ENCODE measurements around the gene COL24A1.

Gene COL24A1

GRCh38 chr1:86054396-86054795 is 102.2 kb downstream of the COL24A1 start:
- Mint-ChIP-seq H3K4me3 (no peak overlapping the region), H3K27me3 (no peaks in the 10 kb centered on the region), H3K9me3 (no peaks in the 10 kb centered on the region), H3K4me1 (ENCODE audit: low read depth in 2 of 2) (no peaks in the 10 kb centered on the region), H3K27ac (no peak overlapping the region), H3K36me3 (ENCODE audit: insufficient read depth) (no peaks in the 10 kb centered on the region)
- DNase-seq = no peak
- no peak for ATAC-seq (replicated peaks)

GRCh38 chr1:86052948-86053698 is 103.4 kb downstream of the COL24A1 start:
- no peaks in the 10 kb centered on the region for H3K9me3 Mint-ChIP-seq
- H3K27me3 Mint-ChIP-seq = no peaks in the 10 kb centered on the region
- no peaks in the 10 kb centered on the region for H3K36me3 Mint-ChIP-seq (ENCODE audit: insufficient read depth)
- no peaks in the 10 kb centered on the region for H3K4me1 Mint-ChIP-seq (ENCODE audit: low read depth in 2 of 2)
- no peak overlapping the region for H3K27ac Mint-ChIP-seq
- DNase-seq (no peak), ATAC-seq (replicated peaks) (no peak)
- no peak overlapping the region for H3K4me3 Mint-ChIP-seq

GRCh38 chr1:86035101-86035500 is 121.5 kb downstream of the COL24A1 start:
- Mint-ChIP-seq H3K27ac (no peak overlapping the region), H3K4me3 (no peak overlapping the region), H3K4me1 (ENCODE audit: low read depth in 2 of 2) (no peaks in the 10 kb centered on the region), H3K27me3 (no peaks in the 10 kb centered on the region), H3K36me3 (ENCODE audit: insufficient read depth) (no peaks in the 10 kb centered on the region), H3K9me3 (peaks cover 0 to 5% of the 10 kb centered on the region in 2 donors)
- DNase-seq = no peak
- ATAC-seq (replicated peaks) = no peak

GRCh38 chr1:86030180-86030579 is 126.4 kb downstream of the COL24A1 start:
- H3K9me3 Mint-ChIP-seq = peaks cover 6 to 16% of the 10 kb centered on the region in 2 donors
- no peaks in the 10 kb centered on the region for H3K4me1 Mint-ChIP-seq (ENCODE audit: low read depth in 2 of 2)
- no peaks in the 10 kb centered on the region for H3K27me3 Mint-ChIP-seq
- DNase-seq (no peak), ATAC-seq (replicated peaks) (no peak)
- H3K4me3 Mint-ChIP-seq = no peak overlapping the region
- no peaks in the 10 kb centered on the region for H3K36me3 Mint-ChIP-seq (ENCODE audit: insufficient read depth)
- no peak overlapping the region for H3K27ac Mint-ChIP-seq

GRCh38 chr1:86018283-86018923 is 138.2 kb downstream of the COL24A1 start:
- Mint-ChIP-seq H3K27me3 (no peaks in the 10 kb centered on the region), H3K4me1 (ENCODE audit: low read depth in 2 of 2) (no peaks in the 10 kb centered on the region), H3K4me3 (no peak overlapping the region), H3K9me3 (no peaks in the 10 kb centered on the region), H3K36me3 (ENCODE audit: insufficient read depth) (no peaks in the 10 kb centered on the region), H3K27ac (no peak overlapping the region)
- no peak for ATAC-seq (replicated peaks)
- no peak for DNase-seq

GRCh38 chr1:86016076-86016759 is 140.4 kb downstream of the COL24A1 start:
- no peak for ATAC-seq (replicated peaks)
- Mint-ChIP-seq H3K4me3 (no peak overlapping the region), H3K27ac (no peak overlapping the region), H3K27me3 (no peaks in the 10 kb centered on the region), H3K9me3 (no peaks in the 10 kb centered on the region), H3K4me1 (ENCODE audit: low read depth in 2 of 2) (no peaks in the 10 kb centered on the region), H3K36me3 (ENCODE audit: insufficient read depth) (no peaks in the 10 kb centered on the region)
- DNase-seq = no peak

- no peak overlapping the region for H3K4me3 Mint-ChIP-seq
- DNase-seq (no peak), ATAC-seq (replicated peaks) (no peak)
- H3K27ac Mint-ChIP-seq = no peak overlapping the region
- no peaks in the 10 kb centered on the region for H3K9me3 Mint-ChIP-seq
- H3K4me1 Mint-ChIP-seq (ENCODE audit: low read depth in 2 of 2) = no peaks in the 10 kb centered on the region
- H3K27me3 Mint-ChIP-seq = no peaks in the 10 kb centered on the region
- H3K36me3 Mint-ChIP-seq (ENCODE audit: insufficient read depth) = no peaks in the 10 kb centered on the region
These were observed 141.2 kb downstream of the COL24A1 start for GRCh38 chr1:86015375-86015774.

GRCh38 chr1:86000601-86001000 is 156.0 kb downstream of the COL24A1 start:
- DNase-seq (no peak), ATAC-seq (replicated peaks) (no peak)
- no peak overlapping the region for H3K27ac Mint-ChIP-seq
- peaks cover 0 to 4% of the 10 kb centered on the region in 2 donors for H3K9me3 Mint-ChIP-seq
- H3K36me3 Mint-ChIP-seq (ENCODE audit: insufficient read depth) = peaks cover 4% of the 10 kb centered on the region
- H3K4me1 Mint-ChIP-seq (ENCODE audit: low read depth in 2 of 2) = no peaks in the 10 kb centered on the region
- H3K4me3 Mint-ChIP-seq = no peak overlapping the region
- no peaks in the 10 kb centered on the region for H3K27me3 Mint-ChIP-seq

- H3K9me3 Mint-ChIP-seq = no peaks in the 10 kb centered on the region
- no peaks in the 10 kb centered on the region for H3K4me1 Mint-ChIP-seq (ENCODE audit: low read depth in 2 of 2)
- no peak overlapping the region for H3K4me3 Mint-ChIP-seq
- ATAC-seq (replicated peaks) = no peak
- DNase-seq = no peak
- no peak overlapping the region for H3K27ac Mint-ChIP-seq
- H3K27me3 Mint-ChIP-seq = no peaks in the 10 kb centered on the region
- peaks cover 4% of the 10 kb centered on the region for H3K36me3 Mint-ChIP-seq (ENCODE audit: insufficient read depth)
These were observed 158.3 kb downstream of the COL24A1 start for GRCh38 chr1:85998105-85998855.

- no peak overlapping the region for H3K4me3 Mint-ChIP-seq
- peaks cover 0 to 6% of the 10 kb centered on the region in 2 donors for H3K9me3 Mint-ChIP-seq
- no peak for ATAC-seq (replicated peaks)
These were observed 163.8 kb downstream of the COL24A1 start for GRCh38 chr1:85992791-85993190.

GRCh38 chr1:85991261-85991660 is 165.3 kb downstream of the COL24A1 start:
- Mint-ChIP-seq H3K9me3 (peaks cover 0 to 6% of the 10 kb centered on the region in 2 donors), H3K36me3 (ENCODE audit: insufficient read depth) (no peaks in the 10 kb centered on the region), H3K4me3 (no peak overlapping the region), H3K4me1 (ENCODE audit: low read depth in 2 of 2) (no peaks in the 10 kb centered on the region), H3K27me3 (no peaks in the 10 kb centered on the region), H3K27ac (no peak overlapping the region)
- ATAC-seq (replicated peaks) (no peak), DNase-seq (no peak)

More at GRCh38 chr1:85992791-85993190, 163.8 kb downstream of the COL24A1 start:
- Mint-ChIP-seq H3K27ac (no peak overlapping the region), H3K4me1 (ENCODE audit: low read depth in 2 of 2) (no peaks in the 10 kb centered on the region), H3K27me3 (no peaks in the 10 kb centered on the region), H3K36me3 (ENCODE audit: insufficient read depth) (no peaks in the 10 kb centered on the region)
- no peak for DNase-seq

GRCh38 chr1:85984636-85985035 is 171.9 kb downstream of the COL24A1 start:
- Mint-ChIP-seq H3K4me1 (ENCODE audit: low read depth in 2 of 2) (no peaks in the 10 kb centered on the region), H3K27ac (no peak overlapping the region), H3K4me3 (no peak overlapping the region), H3K9me3 (peaks cover 0 to 7% of the 10 kb centered on the region in 2 donors), H3K36me3 (ENCODE audit: insufficient read depth) (no peaks in the 10 kb centered on the region), H3K27me3 (no peaks in the 10 kb centered on the region)
- ATAC-seq (replicated peaks) = no peak
- no peak for DNase-seq

- H3K4me1 Mint-ChIP-seq (ENCODE audit: low read depth in 2 of 2) = no peaks in the 10 kb centered on the region
- H3K36me3 Mint-ChIP-seq (ENCODE audit: insufficient read depth) = no peaks in the 10 kb centered on the region
- no peaks in the 10 kb centered on the region for H3K27me3 Mint-ChIP-seq
- H3K9me3 Mint-ChIP-seq = peaks cover 0 to 4% of the 10 kb centered on the region in 2 donors
- no peak overlapping the region for H3K27ac Mint-ChIP-seq
- DNase-seq = no peak
- no peak for ATAC-seq (replicated peaks)
- no peak overlapping the region for H3K4me3 Mint-ChIP-seq
These were observed 173.3 kb downstream of the COL24A1 start for GRCh38 chr1:85983316-85983715.
